HG03521 (cell line): Measurements from ENCODE around the gene OR56A4.
"Not testable (repeated sequence)": the region's sequence is repeated elsewhere in the genome, so short reads cannot be mapped to it uniquely, and the experiment has no call there.

Experiments used
- ATAC-seq: cut with Tn5 transposase; IDR thresholded peaks from one replicate; pipeline ENCODE4 v1.9.1; 2021; ENCODE audit warnings: mild to moderate bottlenecking, moderate library complexity; ENCODE audit not compliant: unreplicated experiment

Gene OR56A4

DNA sequence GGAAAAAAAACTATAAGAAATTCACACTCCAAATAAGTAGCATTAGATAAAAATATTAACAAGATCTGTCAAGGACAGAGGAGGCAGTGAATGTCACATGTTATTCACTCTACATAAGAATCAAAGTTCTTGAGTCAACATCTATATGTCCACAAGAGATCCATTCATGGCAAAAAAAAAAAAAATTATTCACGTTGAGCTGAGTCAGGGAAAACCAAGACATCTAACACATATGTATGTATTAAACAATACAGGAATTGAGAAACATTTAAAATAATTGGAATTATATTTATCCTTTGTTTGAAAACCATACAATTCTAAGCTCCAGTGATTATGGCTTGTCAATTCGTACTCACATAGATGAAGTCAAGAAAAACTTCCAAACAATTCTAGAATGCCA, 39.8 kb downstream of the OR56A4 start:
- no peak for ATAC-seq

DNA sequence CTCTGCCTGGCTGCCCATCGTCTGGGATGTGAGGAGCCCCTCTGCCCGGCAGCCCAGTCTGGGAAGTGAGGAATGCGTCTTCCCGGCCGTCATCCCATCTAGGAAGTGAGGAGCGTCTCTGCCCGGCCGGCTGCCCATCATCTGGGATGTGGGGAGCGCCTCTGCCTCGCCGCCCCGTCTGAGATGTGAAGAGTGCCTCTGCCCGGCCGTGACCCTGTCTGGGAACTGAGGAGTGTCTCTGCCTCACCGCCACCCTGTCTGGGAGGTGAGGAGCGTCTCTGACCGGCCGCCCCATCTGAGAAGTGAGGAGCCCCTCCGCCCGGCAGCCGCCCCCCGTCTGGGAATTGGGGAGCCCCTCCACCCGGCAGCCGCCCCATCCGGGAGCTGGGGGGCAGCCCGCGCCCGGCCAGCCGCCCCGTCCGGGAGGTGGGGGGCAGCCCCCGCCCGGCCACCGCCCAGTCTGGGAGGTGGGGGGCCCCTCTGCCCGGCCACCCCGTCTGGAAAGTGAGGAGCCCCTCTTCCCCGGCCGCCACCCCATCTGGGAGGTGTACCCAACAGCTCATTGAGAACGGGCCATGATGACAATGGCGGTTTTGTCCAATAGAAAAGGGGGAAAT, 45.9 kb downstream of the OR56A4 start:
- not testable (repeated sequence) for ATAC-seq

GRCh38 chr11:5955586-5955985, 51.2 kb downstream of the OR56A4 start:
- ATAC-seq = no peak
